Measurements from ENCODE around the gene CCDC39.
A peak's percentile ranks its signal among the peaks of the same experiment; 100 is the strongest.

CCDC39 gene

DNA sequence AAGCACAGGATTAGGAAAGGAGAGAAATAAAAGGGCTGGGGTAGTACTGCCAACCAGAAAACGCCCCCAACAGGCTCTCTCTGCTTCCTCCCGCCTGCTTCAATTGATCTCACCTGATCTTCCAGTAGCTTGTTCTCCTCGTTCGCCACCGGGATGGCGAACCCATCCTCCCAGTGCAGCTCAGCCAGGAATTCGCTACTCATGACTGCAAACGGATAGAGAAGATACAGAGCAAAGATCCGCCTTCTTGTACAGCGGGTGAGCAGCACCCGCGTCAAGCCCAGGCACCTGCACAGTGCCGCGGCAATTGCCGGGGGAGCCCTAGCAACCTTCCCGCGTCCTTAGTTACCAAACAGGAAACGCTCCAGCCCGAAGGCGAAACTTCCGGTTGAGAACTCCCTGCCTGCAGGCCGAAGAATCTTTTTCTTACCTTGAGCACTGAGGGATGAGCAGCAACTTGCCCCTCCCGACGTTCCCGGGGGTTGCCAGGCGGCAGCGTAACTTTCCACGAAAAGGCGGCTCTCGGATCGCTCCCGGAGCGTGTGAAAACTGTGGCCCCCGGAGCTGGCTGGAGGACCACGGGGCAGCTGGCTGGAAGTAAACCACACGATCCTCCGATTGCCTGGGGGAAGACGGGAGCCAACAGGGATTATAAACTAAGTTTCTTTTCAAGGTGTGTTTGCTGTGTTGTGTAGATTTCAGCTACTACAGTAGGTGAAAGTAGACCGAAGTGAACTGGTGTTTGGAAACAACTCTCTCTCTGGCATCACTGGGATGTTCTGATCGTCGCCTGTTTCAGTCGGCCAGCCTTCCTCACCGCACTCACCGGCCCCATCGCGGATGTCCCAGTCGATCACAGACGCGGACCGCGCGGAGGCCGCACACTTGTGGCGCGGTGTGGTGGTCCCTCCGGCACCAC lies at the start of gene CCDC39:
Gene CCDC39 (minus strand): TSS at position 312 of the 919 bp plus-strand sequence. CDS start 109 bp downstream, at position 203.
- peak within 1 kb of the TSS; percentile 97 for H3K4me3 ChIP-seq (IDR thresholded peaks at IDR 0.05; ENCODE audit: insufficient read depth, low read depth, low read length)
- peak within 1 kb of the TSS; percentile 57 for H3K27ac ChIP-seq
- H3K79me2 ChIP-seq (ENCODE audit: insufficient read depth, low read depth) = no peaks in the 10 kb centered on the region
- H3K4me1 ChIP-seq (ENCODE audit: low read depth, poor library complexity, severe bottlenecking) = peaks cover 19% of the 10 kb centered on the region
- peak within 1 kb of the TSS; percentile 89 for H2AFZ ChIP-seq (ENCODE audit: low read depth)
- no peaks in the 10 kb centered on the region for H4K20me1 ChIP-seq (ENCODE audit: insufficient read depth)
- H3K36me3 ChIP-seq (ENCODE audit: insufficient read depth) = no peaks in the 10 kb centered on the region
- TF ChIP-seq, protein P1, sequence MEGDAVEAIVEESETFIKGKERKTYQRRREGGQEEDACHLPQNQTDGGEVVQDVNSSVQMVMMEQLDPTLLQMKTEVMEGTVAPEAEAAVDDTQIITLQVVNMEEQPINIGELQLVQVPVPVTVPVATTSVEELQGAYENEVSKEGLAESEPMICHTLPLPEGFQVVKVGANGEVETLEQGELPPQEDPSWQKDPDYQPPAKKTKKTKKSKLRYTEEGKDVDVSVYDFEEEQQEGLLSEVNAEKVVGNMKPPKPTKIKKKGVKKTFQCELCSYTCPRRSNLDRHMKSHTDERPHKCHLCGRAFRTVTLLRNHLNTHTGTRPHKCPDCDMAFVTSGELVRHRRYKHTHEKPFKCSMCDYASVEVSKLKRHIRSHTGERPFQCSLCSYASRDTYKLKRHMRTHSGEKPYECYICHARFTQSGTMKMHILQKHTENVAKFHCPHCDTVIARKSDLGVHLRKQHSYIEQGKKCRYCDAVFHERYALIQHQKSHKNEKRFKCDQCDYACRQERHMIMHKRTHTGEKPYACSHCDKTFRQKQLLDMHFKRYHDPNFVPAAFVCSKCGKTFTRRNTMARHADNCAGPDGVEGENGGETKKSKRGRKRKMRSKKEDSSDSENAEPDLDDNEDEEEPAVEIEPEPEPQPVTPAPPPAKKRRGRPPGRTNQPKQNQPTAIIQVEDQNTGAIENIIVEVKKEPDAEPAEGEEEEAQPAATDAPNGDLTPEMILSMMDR (conservative IDR thresholded peaks at IDR 0.05; ENCODE audit: low read depth, low read length) = no peak
- H3K27me3 ChIP-seq (ENCODE audit: insufficient read depth, low read depth) = no peaks in the 10 kb centered on the region
- H3K9ac ChIP-seq = peak within 1 kb of the TSS; percentile 49
- H3K4me2 ChIP-seq = peak within 1 kb of the TSS; percentile 94

DNA sequence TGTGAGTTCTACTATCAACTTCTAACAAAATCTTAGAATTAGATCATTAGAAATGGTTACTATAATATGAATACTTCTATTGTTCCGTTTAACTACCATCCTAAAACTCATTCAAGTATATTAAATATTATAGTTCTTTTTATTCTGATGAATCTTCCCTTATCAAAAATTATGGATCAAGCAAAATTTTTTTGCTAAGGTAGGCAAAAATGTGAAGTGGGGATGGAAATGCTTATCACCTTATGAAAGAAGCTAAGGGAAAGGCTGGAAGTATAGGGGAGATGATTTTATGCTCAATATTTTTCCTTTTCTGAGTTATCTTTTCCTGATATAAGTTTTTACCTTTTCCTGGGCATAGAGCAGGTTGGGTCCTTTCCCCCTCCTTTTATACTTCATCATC lies 40.7 kb upstream of the CCDC39 start:
- no peak overlapping the region for H2AFZ ChIP-seq (ENCODE audit: low read depth)
- H3K27me3 ChIP-seq (ENCODE audit: insufficient read depth, low read depth) = no peaks in the 10 kb centered on the region
- no peaks in the 10 kb centered on the region for H4K20me1 ChIP-seq (ENCODE audit: insufficient read depth)
- H3K36me3 ChIP-seq (ENCODE audit: insufficient read depth) = no peaks in the 10 kb centered on the region
- no peak overlapping the region for H3K27ac ChIP-seq
- no peak overlapping the region for H3K9ac ChIP-seq
- TF ChIP-seq, protein P1 (conservative IDR thresholded peaks at IDR 0.05; ENCODE audit: low read depth, low read length) = no peak
- H3K79me2 ChIP-seq (ENCODE audit: insufficient read depth, low read depth) = no peaks in the 10 kb centered on the region
- no peak overlapping the region for H3K4me3 ChIP-seq (IDR thresholded peaks at IDR 0.05; ENCODE audit: insufficient read depth, low read depth, low read length)
- no peaks in the 10 kb centered on the region for H3K4me1 ChIP-seq (ENCODE audit: low read depth, poor library complexity, severe bottlenecking)
- H3K4me2 ChIP-seq = no peak overlapping the region

DNA sequence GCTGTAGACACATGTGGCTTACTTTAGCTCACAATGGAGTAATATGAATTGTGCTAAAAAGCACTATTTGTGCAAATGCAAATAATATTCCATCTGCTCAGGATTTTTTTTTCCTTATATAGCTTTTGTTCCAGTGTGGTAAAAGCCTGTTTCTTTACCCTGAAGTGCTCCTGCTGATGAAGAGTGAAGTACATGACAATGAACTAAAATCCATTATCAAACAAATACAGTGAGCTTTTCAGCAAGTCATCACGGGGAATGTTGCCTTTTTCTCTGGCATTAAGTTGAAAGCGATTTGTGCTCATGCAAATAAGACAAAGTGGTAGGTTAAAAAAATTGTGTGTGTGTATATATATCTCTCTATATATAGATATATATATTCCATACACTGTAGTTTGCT lies 28.6 kb upstream of the CCDC39 start:
- Histone ChIP-seq H3K27ac (no peak overlapping the region), H3K4me1 (ENCODE audit: low read depth, poor library complexity, severe bottlenecking) (no peaks in the 10 kb centered on the region), H3K36me3 (ENCODE audit: insufficient read depth) (no peaks in the 10 kb centered on the region), H3K27me3 (ENCODE audit: insufficient read depth, low read depth) (no peaks in the 10 kb centered on the region), H3K9ac (no peak overlapping the region), H3K4me3 (IDR thresholded peaks at IDR 0.05; ENCODE audit: insufficient read depth, low read depth, low read length) (no peak overlapping the region), H3K4me2 (no peak overlapping the region), H3K79me2 (ENCODE audit: insufficient read depth, low read depth) (no peaks in the 10 kb centered on the region), H2AFZ (ENCODE audit: low read depth) (no peak overlapping the region), H4K20me1 (ENCODE audit: insufficient read depth) (no peaks in the 10 kb centered on the region)
- TF ChIP-seq, protein P1 (conservative IDR thresholded peaks at IDR 0.05; ENCODE audit: low read depth, low read length) = no peak

DNA sequence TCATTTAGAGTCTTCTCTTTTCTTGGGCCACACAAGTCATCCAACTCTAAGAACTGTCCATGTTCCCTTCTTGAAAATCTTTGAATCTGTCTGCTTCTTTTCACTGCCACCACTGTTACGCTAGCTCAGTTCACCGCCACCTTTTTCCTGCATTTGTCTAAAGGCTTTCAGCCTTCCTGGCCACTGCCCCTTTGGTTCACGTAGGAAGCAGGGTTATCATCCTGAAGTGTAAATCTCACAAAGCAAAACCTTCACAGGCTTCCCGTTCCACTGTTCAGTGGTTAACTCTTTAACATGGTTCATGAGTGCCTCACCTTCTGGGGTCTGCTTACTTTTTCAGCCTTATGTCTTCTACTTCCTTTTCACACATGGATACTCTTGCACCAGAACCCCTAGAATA lies 26.3 kb upstream of the CCDC39 start:
- Histone ChIP-seq H3K4me3 (IDR thresholded peaks at IDR 0.05; ENCODE audit: insufficient read depth, low read depth, low read length) (no peak overlapping the region), H3K27me3 (ENCODE audit: insufficient read depth, low read depth) (no peaks in the 10 kb centered on the region), H3K4me2 (no peak overlapping the region), H3K27ac (no peak overlapping the region), H4K20me1 (ENCODE audit: insufficient read depth) (no peaks in the 10 kb centered on the region), H3K36me3 (ENCODE audit: insufficient read depth) (no peaks in the 10 kb centered on the region), H2AFZ (ENCODE audit: low read depth) (no peak overlapping the region), H3K79me2 (ENCODE audit: insufficient read depth, low read depth) (no peaks in the 10 kb centered on the region), H3K9ac (no peak overlapping the region), H3K4me1 (ENCODE audit: low read depth, poor library complexity, severe bottlenecking) (no peaks in the 10 kb centered on the region)
- TF ChIP-seq, protein P1 (conservative IDR thresholded peaks at IDR 0.05; ENCODE audit: low read depth, low read length) = no peak
